CD4-positive, alpha-beta T cell (primary cell): ENCODE measurements around the gene SUPT7L. TPM values are rescaled to one million over a fixed set of nuclear protein-coding genes. Genes with fewer than 3 reads are reported as not detected.

Experiments
- ATAC-seq: fragments of 200-7000 bp; cut with Tn5 transposase; one replicate; pipeline ENCODE4 v1.10.0; 2022; ENCODE audit warnings: mild to moderate bottlenecking; ENCODE audit not compliant: poor library complexity
- CTCF ChIA-PET: fragments of 350-600 bp; sonication (Branson Sonifier 250); formaldehyde crosslinking; loops from one replicate; lab custom pipeline; 2021; ENCODE audit warnings: antibody characterized with exemption, inconsistent platforms; lab: Charles Lee
- POLR2A ChIA-PET: fragments of 350-600 bp; sonication (Branson Sonifier 250); formaldehyde crosslinking; loops from one replicate; lab custom pipeline; 2021; ENCODE audit warnings: antibody characterized with exemption, inconsistent platforms; lab: Charles Lee
- DNase-seq, 14 experiments: peaks; one replicate each; pipeline ENCODE4 v3.0.0-alpha.2; 2013 to 2020; ENCODE audit warnings: mixed read lengths in 2 of 14
- H3K27ac ChIP-seq, 2 donors: one replicate each; pipeline versions ENCODE4 v1.5.1 to v1.7.0; 2013; ENCODE audit warnings: low read length in 2 of 2, low read depth in 1 of 2, mild to moderate bottlenecking in 1 of 2
- H3K27me3 ChIP-seq, 2 experiments: 1 replicate in 1 of 2; 2 replicates in 1 of 2; pipeline versions ENCODE4 v1.6.1 to v1.7.0; 2013; ENCODE audit warnings: low read length in 2 of 2, control low read depth in 1 of 2, mild to moderate bottlenecking in 1 of 2, moderate library complexity in 1 of 2; ENCODE audit not compliant: insufficient read depth in 2 of 2, control insufficient read depth in 1 of 2
- H3K36me3 ChIP-seq: one replicate; pipeline ENCODE4 v1.6.1; 2013; ENCODE audit warnings: low read length, control low read depth; ENCODE audit not compliant: insufficient read depth
- H3K4me1 ChIP-seq: one replicate; pipeline ENCODE4 v1.6.1; 2013; ENCODE audit warnings: low read length, control low read depth; ENCODE audit not compliant: insufficient read depth
- H3K4me3 ChIP-seq: one replicate; pipeline ENCODE4 v1.5.1; 2013; ENCODE audit warnings: mild to moderate bottlenecking, low read length, moderate library complexity
- H3K9me3 ChIP-seq, 2 experiments: 1 replicate in 1 of 2; 2 replicates in 1 of 2; pipeline versions ENCODE4 v1.6.1 to v1.7.0; 2013; ENCODE audit warnings: low read length in 2 of 2, mild to moderate bottlenecking in 2 of 2, control low read depth in 1 of 2, moderate library complexity in 1 of 2; ENCODE audit not compliant: control insufficient read depth in 1 of 2, insufficient read depth in 1 of 2
- H3K27ac Mint-ChIP-seq: one replicate; pipeline ENCODE4 v1.8.0; 2020; ENCODE audit warnings: mixed read lengths
- H3K27me3 Mint-ChIP-seq: one replicate; pipeline ENCODE4 v1.8.0; 2021; ENCODE audit warnings: mixed read lengths
- H3K36me3 Mint-ChIP-seq: one replicate; pipeline ENCODE4 v1.8.0; 2021; ENCODE audit warnings: low read depth, mixed read lengths
- H3K4me1 Mint-ChIP-seq: one replicate; pipeline ENCODE4 v1.8.0; 2021; ENCODE audit warnings: low read depth, mixed read lengths
- H3K4me3 Mint-ChIP-seq: one replicate; pipeline ENCODE4 v1.8.0; 2020; ENCODE audit warnings: mild to moderate bottlenecking, mixed read lengths
- H3K9me3 Mint-ChIP-seq: one replicate; pipeline ENCODE4 v1.8.0; 2020; ENCODE audit warnings: mixed read lengths
- CTCF ChIP-seq: fragments of 200-600 bp; IDR thresholded peaks from one replicate; pipeline ENCODE4 v1.8.0; 2022; ENCODE audit warnings: antibody characterized with exemption, mild to moderate bottlenecking
- intact Hi-C, 2 experiments: fragments of 100-400 bp; cut with DNase I in 1 of 2; cut with micrococcal nuclease in 1 of 2; formaldehyde crosslinking; loops; one replicate each; pipeline versions ENCODE4 v1.15.1 to v1.9.0; 2023 to 2025; cut with DNase I, micrococcal nuclease
- total RNA-seq, 174 experiments: library from RNA in 2 of 174; stranded (reverse) in 2 of 174; gene quantifications; one replicate each; pipeline ENCODE4 v1.2.3 and lab custom pipeline; 2021 to 2026

The SUPT7L gene
- total RNA-seq, 2 experiments from 2014 or later, result 48.5 to 52.2 TPM

DNA sequence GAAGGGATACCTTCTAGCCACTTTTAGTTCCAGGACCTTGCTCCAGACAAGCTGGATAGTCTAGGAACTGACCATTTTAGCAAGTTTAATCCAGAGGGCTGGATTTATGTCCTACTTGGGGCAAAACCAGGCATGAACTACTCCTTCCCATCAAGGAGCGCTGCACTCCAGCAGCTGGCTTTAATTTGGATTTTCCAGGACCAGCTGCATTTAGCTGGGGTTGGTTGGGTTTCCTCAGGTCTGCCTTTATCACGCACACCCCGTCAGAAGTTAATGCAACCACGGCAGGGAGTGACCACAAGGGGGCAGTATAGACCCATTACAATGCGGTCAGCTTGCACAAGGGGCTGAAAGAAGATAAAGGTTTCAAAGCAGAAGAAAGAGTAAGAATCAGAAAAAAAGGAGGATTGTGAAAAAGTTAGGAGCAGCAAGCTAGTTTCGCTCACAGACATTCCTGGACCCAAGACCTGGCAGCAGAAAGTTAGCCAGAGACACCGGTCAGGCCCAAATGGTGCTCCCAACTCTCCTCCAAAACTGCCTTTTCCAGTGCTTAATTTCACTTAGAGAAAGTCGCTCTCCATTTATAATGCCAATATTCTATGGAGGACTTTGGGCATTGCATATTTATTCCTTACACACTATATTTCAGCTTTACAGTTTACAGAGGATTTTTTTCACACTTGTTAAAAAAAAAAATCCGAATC is 40.4 kb upstream of the SUPT7L start:
- ChIA-PET POLR2A (interaction anchor here (1.7 kb wide), 1 partner anchor 11 kb away, joined by 5 read pairs; no protein-coding TSS in a partner anchor), CTCF (interaction anchor here (0.5 to 2.5 kb wide), 22 partner anchors 9 to 1141 kb away, joined by 3 to 17 read pairs (median 3); partner anchors contain the start of genes SLC4A1AP and SUPT7L)
- no peaks in the 10 kb centered on the region for H3K9me3 Mint-ChIP-seq
- TF ChIP-seq CTCF, result peak; percentile 97
- no peak overlapping the region for H3K4me3 Mint-ChIP-seq
- no peaks in the 10 kb centered on the region for H3K4me1 Mint-ChIP-seq
- Histone ChIP-seq H3K4me3 (no peak overlapping the region), H3K36me3 (peaks cover 2% of the 10 kb centered on the region), H3K9me3 (no peaks in the 10 kb centered on the region), H3K27ac (no peak overlapping the region), H3K27me3 (no peaks in the 10 kb centered on the region), H3K4me1 (peaks cover 7% of the 10 kb centered on the region)
- intact Hi-C loops, result loop anchor here (1.0 to 5.0 kb wide), 3 partner anchors 689 to 749 kb away; partner anchors contain the start of gene FOSL2 (in 1 of the 2)
- no peak overlapping the region for H3K27ac Mint-ChIP-seq
- DNase-seq (peak; percentile 71 to 91 (median 80)), ATAC-seq (peak; percentile 91)
- no peaks in the 10 kb centered on the region for H3K27me3 Mint-ChIP-seq
- H3K36me3 Mint-ChIP-seq, result no peaks in the 10 kb centered on the region

DNA sequence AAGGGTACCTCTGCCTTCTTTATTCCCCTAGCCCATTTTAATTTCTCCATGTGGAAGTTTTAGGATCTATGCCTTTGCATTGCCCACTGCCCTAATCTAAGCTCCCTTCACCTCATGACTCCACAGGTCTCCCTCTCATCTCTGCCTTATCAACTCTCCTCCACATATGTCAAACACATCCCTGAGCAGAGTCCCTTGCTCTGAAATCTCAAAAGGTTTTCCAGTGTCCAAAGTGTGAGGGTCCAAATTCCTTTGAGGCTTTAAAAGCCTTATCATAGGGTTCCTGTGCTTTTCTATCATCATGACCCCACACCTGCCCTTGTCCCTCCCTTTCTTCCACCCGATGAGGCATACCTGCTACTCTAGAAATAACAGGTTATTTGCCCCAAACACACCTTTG is 38.9 kb upstream of the SUPT7L start:
- intact Hi-C loops, result loop anchor here (5.0 kb wide), 2 partner anchors 690 to 695 kb away; partner anchors contain the start of gene FOSL2 (in 1 of the 2)
- Histone ChIP-seq H3K27ac (no peak overlapping the region), H3K27me3 (no peaks in the 10 kb centered on the region), H3K9me3 (no peaks in the 10 kb centered on the region), H3K36me3 (peaks cover 4% of the 10 kb centered on the region), H3K4me1 (peaks cover 7% of the 10 kb centered on the region), H3K4me3 (no peak overlapping the region)
- peaks cover 6% of the 10 kb centered on the region for H3K36me3 Mint-ChIP-seq
- ATAC-seq (no peak), DNase-seq (no peak)
- ChIA-PET CTCF (interaction anchor here (2.5 kb wide), 1 partner anchor 19 kb away, joined by 17 read pairs; no protein-coding TSS in a partner anchor), POLR2A (no interaction called here)
- TF ChIP-seq CTCF, result no peak
- no peak overlapping the region for H3K27ac Mint-ChIP-seq
- no peaks in the 10 kb centered on the region for H3K9me3 Mint-ChIP-seq
- H3K27me3 Mint-ChIP-seq, result no peaks in the 10 kb centered on the region
- no peaks in the 10 kb centered on the region for H3K4me1 Mint-ChIP-seq
- no peak overlapping the region for H3K4me3 Mint-ChIP-seq

DNA sequence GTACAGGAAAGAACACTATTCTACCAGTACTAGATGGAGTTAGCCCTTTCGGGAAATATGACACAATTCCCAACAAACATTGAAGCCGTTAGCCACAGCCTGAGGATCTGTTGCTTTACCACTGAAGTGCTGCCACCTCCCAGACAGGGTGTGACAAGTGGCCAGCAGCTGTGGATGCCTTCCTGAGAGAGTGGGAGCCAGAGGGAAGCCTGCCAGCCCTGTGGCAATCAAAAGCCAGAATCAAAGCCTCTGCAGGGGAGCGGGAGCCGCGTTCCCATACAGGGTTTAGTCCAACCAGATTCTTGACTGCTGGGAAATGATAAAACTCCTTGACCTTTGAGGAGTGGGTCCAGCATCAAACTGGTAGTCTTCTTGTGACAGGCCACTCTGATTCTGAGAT is 38.3 kb upstream of the SUPT7L start:
- POLR2A ChIA-PET, result interaction anchor here (0.6 kb wide), 1 partner anchor 1103 kb away, joined by 6 read pairs; no protein-coding TSS in a partner anchor

More for the DNA sequence above, 38.3 kb upstream of the SUPT7L start:
- Histone ChIP-seq H3K36me3 (peaks cover 9% of the 10 kb centered on the region), H3K27ac (no peak overlapping the region), H3K4me3 (no peak overlapping the region), H3K4me1 (peaks cover 7% of the 10 kb centered on the region), H3K9me3 (no peaks in the 10 kb centered on the region), H3K27me3 (no peaks in the 10 kb centered on the region)
- H3K36me3 Mint-ChIP-seq, result peaks cover 9% of the 10 kb centered on the region
- H3K9me3 Mint-ChIP-seq, result no peaks in the 10 kb centered on the region
- H3K4me3 Mint-ChIP-seq, result no peak overlapping the region
- no peak overlapping the region for H3K27ac Mint-ChIP-seq
- H3K27me3 Mint-ChIP-seq, result no peaks in the 10 kb centered on the region
- no peak for DNase-seq
- CTCF ChIA-PET, result no interaction called here
- no peak for TF ChIP-seq CTCF
- intact Hi-C loops, result loop anchor here (5.0 kb wide), 2 partner anchors 691 to 696 kb away; partner anchors contain the start of gene FOSL2 (in 1 of the 2)
- no peaks in the 10 kb centered on the region for H3K4me1 Mint-ChIP-seq
- ATAC-seq, result no peak
